ENCODE data around the gene UBE2L6.

DNA sequence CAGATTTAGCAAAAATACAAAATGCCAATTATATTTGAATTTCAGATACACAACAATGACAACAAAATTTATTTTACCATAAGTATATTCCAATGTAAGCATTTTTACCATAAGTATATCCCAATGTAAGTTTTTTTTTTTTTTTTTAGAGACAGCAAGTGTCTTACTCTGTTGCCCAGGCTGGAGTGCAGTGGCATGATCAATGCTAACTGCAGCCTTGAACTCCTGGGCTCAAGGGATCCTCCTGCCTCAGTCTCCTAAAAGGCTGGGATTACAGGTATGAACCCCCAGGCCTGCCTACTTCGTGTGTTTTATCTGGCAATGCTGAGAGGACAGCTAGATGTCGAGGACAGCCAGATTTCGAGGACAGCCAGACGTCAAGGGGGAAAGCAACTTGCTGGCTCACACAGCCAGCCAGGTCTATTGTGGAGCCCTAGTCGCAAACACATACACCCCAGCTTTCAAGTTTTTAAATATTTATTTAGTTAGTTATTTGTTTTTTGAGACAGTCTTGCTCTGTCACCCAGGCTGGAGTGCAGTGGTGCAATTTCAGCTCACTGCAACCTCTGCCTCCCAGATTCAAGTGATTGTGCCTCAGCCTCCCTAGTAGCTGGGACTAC lies 28.9 kb upstream of the UBE2L6 start:
- no peak for TF ChIP-seq EZH2 (IDR thresholded peaks at IDR 0.05; ENCODE audit: low read depth)
- TF ChIP-seq, protein P1, sequence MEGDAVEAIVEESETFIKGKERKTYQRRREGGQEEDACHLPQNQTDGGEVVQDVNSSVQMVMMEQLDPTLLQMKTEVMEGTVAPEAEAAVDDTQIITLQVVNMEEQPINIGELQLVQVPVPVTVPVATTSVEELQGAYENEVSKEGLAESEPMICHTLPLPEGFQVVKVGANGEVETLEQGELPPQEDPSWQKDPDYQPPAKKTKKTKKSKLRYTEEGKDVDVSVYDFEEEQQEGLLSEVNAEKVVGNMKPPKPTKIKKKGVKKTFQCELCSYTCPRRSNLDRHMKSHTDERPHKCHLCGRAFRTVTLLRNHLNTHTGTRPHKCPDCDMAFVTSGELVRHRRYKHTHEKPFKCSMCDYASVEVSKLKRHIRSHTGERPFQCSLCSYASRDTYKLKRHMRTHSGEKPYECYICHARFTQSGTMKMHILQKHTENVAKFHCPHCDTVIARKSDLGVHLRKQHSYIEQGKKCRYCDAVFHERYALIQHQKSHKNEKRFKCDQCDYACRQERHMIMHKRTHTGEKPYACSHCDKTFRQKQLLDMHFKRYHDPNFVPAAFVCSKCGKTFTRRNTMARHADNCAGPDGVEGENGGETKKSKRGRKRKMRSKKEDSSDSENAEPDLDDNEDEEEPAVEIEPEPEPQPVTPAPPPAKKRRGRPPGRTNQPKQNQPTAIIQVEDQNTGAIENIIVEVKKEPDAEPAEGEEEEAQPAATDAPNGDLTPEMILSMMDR (conservative IDR thresholded peaks at IDR 0.05): no peak
